HEK293 (cell line): ENCODE results near the gene SLC3A2.

ENCODE experiments used
- GLI2 ChIP-seq: fragments of 450-650 bp; formaldehyde crosslinking; IDR thresholded peaks from 2 replicates; pipeline ENCODE4; 2017; ENCODE audit warnings: missing biosample characterization, missing genetic modification characterization, low read depth, borderline replicate concordance
- HOXC10 ChIP-seq: sonication (generic); formaldehyde crosslinking; IDR thresholded peaks from 2 replicates; pipeline ENCODE4 v1.8.1; 2023; ENCODE audit warnings: mild to moderate bottlenecking, missing genetic modification reagents
- KLF8 ChIP-seq: fragments of 450-650 bp; formaldehyde crosslinking; IDR thresholded peaks from 2 replicates; pipeline ENCODE4 v1.5.1; 2016; ENCODE audit warnings: missing biosample characterization, missing genetic modification characterization
- PRDM1 ChIP-seq: fragments of 450-650 bp; formaldehyde crosslinking; IDR thresholded peaks from 2 replicates; pipeline ENCODE4; 2016; ENCODE audit warnings: missing biosample characterization, missing genetic modification characterization
- ZBTB6 ChIP-seq: fragments of 450-650 bp; formaldehyde crosslinking; IDR thresholded peaks from 2 replicates; pipeline ENCODE4 v1.5.1; 2017; ENCODE audit warnings: missing biosample characterization, missing genetic modification characterization
- ZBTB8A ChIP-seq: fragments of 450-650 bp; formaldehyde crosslinking; IDR thresholded peaks from 2 replicates; pipeline ENCODE4 v1.5.1; 2016; ENCODE audit warnings: missing biosample characterization, missing genetic modification characterization
- ZFP37 ChIP-seq: fragments of 450-650 bp; formaldehyde crosslinking; IDR thresholded peaks from 2 replicates; pipeline ENCODE4 v1.5.1; 2016; ENCODE audit warnings: missing biosample characterization, missing genetic modification characterization
- ZNF10 ChIP-seq: fragments of 450-650 bp; formaldehyde crosslinking; IDR thresholded peaks from 2 replicates; pipeline ENCODE4 v1.5.1; 2017; ENCODE audit warnings: missing biosample characterization, missing genetic modification characterization
- ZNF121 ChIP-seq: fragments of 450-650 bp; formaldehyde crosslinking; IDR thresholded peaks from 2 replicates; pipeline ENCODE4 v1.5.1; 2016; ENCODE audit warnings: missing biosample characterization, missing genetic modification characterization
- ZNF202 ChIP-seq: fragments of 450-650 bp; formaldehyde crosslinking; IDR thresholded peaks from 2 replicates; pipeline ENCODE4 v1.5.1; 2016; ENCODE audit warnings: missing biosample characterization, missing genetic modification characterization, borderline replicate concordance
- ZNF214 ChIP-seq: fragments of 450-650 bp; formaldehyde crosslinking; IDR thresholded peaks from 2 replicates; pipeline ENCODE4 v1.5.1; 2017; ENCODE audit warnings: missing biosample characterization, mild to moderate bottlenecking, missing genetic modification characterization, borderline replicate concordance
- ZNF223 ChIP-seq: fragments of 450-650 bp; formaldehyde crosslinking; IDR thresholded peaks from 2 replicates; pipeline ENCODE4 v1.5.1; 2016; ENCODE audit warnings: missing biosample characterization, missing genetic modification characterization
- ZNF239 ChIP-seq: fragments of 450-650 bp; formaldehyde crosslinking; IDR thresholded peaks from 2 replicates; pipeline ENCODE4 v1.5.1; 2016; ENCODE audit warnings: missing biosample characterization, missing genetic modification characterization
- ZNF302 ChIP-seq: fragments of 450-650 bp; formaldehyde crosslinking; IDR thresholded peaks from 2 replicates; pipeline ENCODE4 v1.5.1; 2016; ENCODE audit warnings: missing biosample characterization, missing genetic modification characterization, low read depth
- ZNF311 ChIP-seq: fragments of 450-650 bp; formaldehyde crosslinking; IDR thresholded peaks from 2 replicates; pipeline ENCODE4 v1.5.1; 2017; ENCODE audit warnings: missing biosample characterization, missing genetic modification characterization, borderline replicate concordance
- ZNF398 ChIP-seq: fragments of 450-650 bp; formaldehyde crosslinking; IDR thresholded peaks from 2 replicates; pipeline ENCODE4 v1.5.1; 2017; ENCODE audit warnings: missing biosample characterization, missing genetic modification characterization
- ZNF521 ChIP-seq: fragments of 450-650 bp; formaldehyde crosslinking; IDR thresholded peaks from 2 replicates; pipeline ENCODE4 v1.5.1; 2017; ENCODE audit warnings: missing biosample characterization, mild to moderate bottlenecking, missing genetic modification characterization
- ZNF548 ChIP-seq: fragments of 450-650 bp; formaldehyde crosslinking; IDR thresholded peaks from 2 replicates; pipeline ENCODE4 v1.5.1; 2016; ENCODE audit warnings: missing biosample characterization, missing genetic modification characterization
- ZNF571 ChIP-seq: fragments of 450-650 bp; formaldehyde crosslinking; IDR thresholded peaks from 2 replicates; pipeline ENCODE4 v1.5.0; 2017; ENCODE audit warnings: missing biosample characterization, missing genetic modification characterization
- ZNF596 ChIP-seq: fragments of 450-650 bp; IDR thresholded peaks from 2 replicates; pipeline ENCODE4 v1.5.0; 2018; ENCODE audit warnings: missing biosample characterization, mild to moderate bottlenecking, missing genetic modification characterization, moderate library complexity
- ZNF677 ChIP-seq: fragments of 450-650 bp; IDR thresholded peaks from 2 replicates; pipeline ENCODE4 v1.5.0; 2018; ENCODE audit warnings: missing biosample characterization, mild to moderate bottlenecking, missing genetic modification characterization, moderate library complexity
- ZNF843 ChIP-seq: fragments of 450-650 bp; formaldehyde crosslinking; IDR thresholded peaks from 2 replicates; pipeline ENCODE4 v1.5.1; 2016; ENCODE audit warnings: missing biosample characterization, missing genetic modification characterization
- ZSCAN30 ChIP-seq: fragments of 450-650 bp; IDR thresholded peaks from 2 replicates; pipeline ENCODE4 v1.5.1; 2018; ENCODE audit warnings: missing biosample characterization, mild to moderate bottlenecking, missing genetic modification characterization, moderate library complexity
- ZSCAN4 ChIP-seq: fragments of 450-650 bp; formaldehyde crosslinking; IDR thresholded peaks from 2 replicates; pipeline ENCODE4 v1.5.1; 2017; ENCODE audit warnings: missing biosample characterization, missing genetic modification characterization
- TF ChIP-seq, protein P1 (sequence below): fragments of 450-650 bp; IDR thresholded peaks from 2 replicates; pipeline ENCODE4 v1.5.1; 2018; ENCODE audit warnings: missing biosample characterization, missing genetic modification characterization
- TF ChIP-seq, protein P2 (sequence below): fragments of 450-650 bp; formaldehyde crosslinking; IDR thresholded peaks from 2 replicates; pipeline ENCODE4 v1.5.1; 2016; ENCODE audit warnings: missing biosample characterization, missing genetic modification characterization
- TF ChIP-seq, protein P3 (sequence below): sonication (generic); formaldehyde crosslinking; IDR thresholded peaks from 2 replicates; pipeline ENCODE4 v1.8.1; 2022; ENCODE audit warnings: mild to moderate bottlenecking, moderate library complexity, missing genetic modification reagents
- TF ChIP-seq, protein P4 (sequence below): fragments of 450-650 bp; formaldehyde crosslinking; IDR thresholded peaks from 2 replicates; pipeline ENCODE4 v1.5.1; 2016; ENCODE audit warnings: missing biosample characterization, missing genetic modification characterization

SLC3A2 gene

GRCh38 chr11:62880803-62881578 is at the start of gene SLC3A2 (continued):
- TF ChIP-seq ZBTB6 (tag by site-specific recombination) (no peak), ZNF302 (tag by site-specific recombination) (no peak), ZNF10 (tag by site-specific recombination) (peak; percentile 72), ZNF843 (peak; percentile 60; the same call in 1 of the 2 replicates), ZNF521 (tag by site-specific recombination) (no peak), ZNF239 (tag by site-specific recombination) (no peak), ZNF223 (tag by site-specific recombination) (0 out of 2 replicates have a peak, but pooled peaks have one; percentile 33), ZNF214 (tag by site-specific recombination) (no peak), ZNF202 (no peak), ZNF596 (no peak), HOXC10 (CRISPR knock-in tag) (no peak; the same call in 1 of the 2 replicates), ZBTB8A (no peak), ZNF571 (tag by site-specific recombination) (no peak), ZNF677 (tag by site-specific recombination) (no peak), ZFP37 (tag by site-specific recombination) (peak; percentile 98), PRDM1 (tag by site-specific recombination) (no peak), ZSCAN30 (peak; percentile 50), KLF8 (tag by site-specific recombination) (peak; percentile 85; the same call in 1 of the 2 replicates), GLI2 (tag by site-specific recombination) (no peak), ZSCAN4 (tag by site-specific recombination) (no peak), ZNF121 (tag by site-specific recombination) (peak; percentile 63; the same call in 1 of the 2 replicates), ZNF548 (no peak), ZNF311 (tag by site-specific recombination) (no peak), ZNF398 (tag by site-specific recombination) (no peak)
- TF ChIP-seq, protein P1, sequence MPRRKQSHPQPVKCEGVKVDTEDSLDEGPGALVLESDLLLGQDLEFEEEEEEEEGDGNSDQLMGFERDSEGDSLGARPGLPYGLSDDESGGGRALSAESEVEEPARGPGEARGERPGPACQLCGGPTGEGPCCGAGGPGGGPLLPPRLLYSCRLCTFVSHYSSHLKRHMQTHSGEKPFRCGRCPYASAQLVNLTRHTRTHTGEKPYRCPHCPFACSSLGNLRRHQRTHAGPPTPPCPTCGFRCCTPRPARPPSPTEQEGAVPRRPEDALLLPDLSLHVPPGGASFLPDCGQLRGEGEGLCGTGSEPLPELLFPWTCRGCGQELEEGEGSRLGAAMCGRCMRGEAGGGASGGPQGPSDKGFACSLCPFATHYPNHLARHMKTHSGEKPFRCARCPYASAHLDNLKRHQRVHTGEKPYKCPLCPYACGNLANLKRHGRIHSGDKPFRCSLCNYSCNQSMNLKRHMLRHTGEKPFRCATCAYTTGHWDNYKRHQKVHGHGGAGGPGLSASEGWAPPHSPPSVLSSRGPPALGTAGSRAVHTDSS (tag by site-specific recombination), result no peak
- TF ChIP-seq, protein P2, sequence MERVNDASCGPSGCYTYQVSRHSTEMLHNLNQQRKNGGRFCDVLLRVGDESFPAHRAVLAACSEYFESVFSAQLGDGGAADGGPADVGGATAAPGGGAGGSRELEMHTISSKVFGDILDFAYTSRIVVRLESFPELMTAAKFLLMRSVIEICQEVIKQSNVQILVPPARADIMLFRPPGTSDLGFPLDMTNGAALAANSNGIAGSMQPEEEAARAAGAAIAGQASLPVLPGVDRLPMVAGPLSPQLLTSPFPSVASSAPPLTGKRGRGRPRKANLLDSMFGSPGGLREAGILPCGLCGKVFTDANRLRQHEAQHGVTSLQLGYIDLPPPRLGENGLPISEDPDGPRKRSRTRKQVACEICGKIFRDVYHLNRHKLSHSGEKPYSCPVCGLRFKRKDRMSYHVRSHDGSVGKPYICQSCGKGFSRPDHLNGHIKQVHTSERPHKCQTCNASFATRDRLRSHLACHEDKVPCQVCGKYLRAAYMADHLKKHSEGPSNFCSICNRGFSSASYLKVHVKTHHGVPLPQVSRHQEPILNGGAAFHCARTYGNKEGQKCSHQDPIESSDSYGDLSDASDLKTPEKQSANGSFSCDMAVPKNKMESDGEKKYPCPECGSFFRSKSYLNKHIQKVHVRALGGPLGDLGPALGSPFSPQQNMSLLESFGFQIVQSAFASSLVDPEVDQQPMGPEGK (tag by site-specific recombination), result peak; percentile 96; the same call in 1 of the 2 replicates
- TF ChIP-seq, protein P3, sequence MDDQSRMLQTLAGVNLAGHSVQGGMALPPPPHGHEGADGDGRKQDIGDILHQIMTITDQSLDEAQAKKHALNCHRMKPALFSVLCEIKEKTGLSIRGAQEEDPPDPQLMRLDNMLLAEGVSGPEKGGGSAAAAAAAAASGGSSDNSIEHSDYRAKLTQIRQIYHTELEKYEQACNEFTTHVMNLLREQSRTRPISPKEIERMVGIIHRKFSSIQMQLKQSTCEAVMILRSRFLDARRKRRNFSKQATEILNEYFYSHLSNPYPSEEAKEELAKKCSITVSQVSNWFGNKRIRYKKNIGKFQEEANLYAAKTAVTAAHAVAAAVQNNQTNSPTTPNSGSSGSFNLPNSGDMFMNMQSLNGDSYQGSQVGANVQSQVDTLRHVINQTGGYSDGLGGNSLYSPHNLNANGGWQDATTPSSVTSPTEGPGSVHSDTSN (CRISPR knock-in tag), result peak; percentile 86
- TF ChIP-seq, protein P4, sequence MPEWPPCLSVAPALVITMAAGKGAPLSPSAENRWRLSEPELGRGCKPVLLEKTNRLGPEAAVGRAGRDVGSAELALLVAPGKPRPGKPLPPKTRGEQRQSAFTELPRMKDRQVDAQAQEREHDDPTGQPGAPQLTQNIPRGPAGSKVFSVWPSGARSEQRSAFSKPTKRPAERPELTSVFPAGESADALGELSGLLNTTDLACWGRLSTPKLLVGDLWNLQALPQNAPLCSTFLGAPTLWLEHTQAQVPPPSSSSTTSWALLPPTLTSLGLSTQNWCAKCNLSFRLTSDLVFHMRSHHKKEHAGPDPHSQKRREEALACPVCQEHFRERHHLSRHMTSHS (tag by site-specific recombination), result no peak
